Muscle layer of colon (tissue), 2 donors: Measurements from ENCODE around the gene PNKP.

Experiments used
- H3K27ac ChIP-seq: one replicate; pipeline ENCODE4 v1.7.0; 2013; ENCODE audit warnings: low read depth, mild to moderate bottlenecking, low read length, moderate library complexity
- H3K27me3 ChIP-seq, 2 donors: one replicate each; pipeline ENCODE4 v1.7.0; 2013; ENCODE audit warnings: low read length in 2 of 2, mild to moderate bottlenecking in 2 of 2; ENCODE audit not compliant: insufficient read depth in 2 of 2, control insufficient read depth in 1 of 2
- H3K36me3 ChIP-seq: one replicate; pipeline ENCODE4 v1.7.0; 2013; ENCODE audit warnings: mild to moderate bottlenecking, low read length; ENCODE audit not compliant: insufficient read depth
- H3K4me1 ChIP-seq: one replicate; pipeline ENCODE4 v1.7.0; 2013; ENCODE audit warnings: mild to moderate bottlenecking, low read length; ENCODE audit not compliant: insufficient read depth
- H3K4me3 ChIP-seq, 2 donors: one replicate each; pipeline ENCODE4 v1.7.0; 2013; ENCODE audit warnings: low read length in 2 of 2, low read depth in 1 of 2, mild to moderate bottlenecking in 1 of 2, moderate library complexity in 1 of 2
- H3K9ac ChIP-seq: one replicate; pipeline ENCODE4 v1.7.0; 2013; ENCODE audit warnings: low read length
- H3K9me3 ChIP-seq: one replicate; pipeline ENCODE4 v1.7.0; 2013; ENCODE audit warnings: mild to moderate bottlenecking, low read length
- donor health status: abdominal sarcoma.
- donor health status: Adenocarcinoma of cecum.

The PNKP gene

DNA sequence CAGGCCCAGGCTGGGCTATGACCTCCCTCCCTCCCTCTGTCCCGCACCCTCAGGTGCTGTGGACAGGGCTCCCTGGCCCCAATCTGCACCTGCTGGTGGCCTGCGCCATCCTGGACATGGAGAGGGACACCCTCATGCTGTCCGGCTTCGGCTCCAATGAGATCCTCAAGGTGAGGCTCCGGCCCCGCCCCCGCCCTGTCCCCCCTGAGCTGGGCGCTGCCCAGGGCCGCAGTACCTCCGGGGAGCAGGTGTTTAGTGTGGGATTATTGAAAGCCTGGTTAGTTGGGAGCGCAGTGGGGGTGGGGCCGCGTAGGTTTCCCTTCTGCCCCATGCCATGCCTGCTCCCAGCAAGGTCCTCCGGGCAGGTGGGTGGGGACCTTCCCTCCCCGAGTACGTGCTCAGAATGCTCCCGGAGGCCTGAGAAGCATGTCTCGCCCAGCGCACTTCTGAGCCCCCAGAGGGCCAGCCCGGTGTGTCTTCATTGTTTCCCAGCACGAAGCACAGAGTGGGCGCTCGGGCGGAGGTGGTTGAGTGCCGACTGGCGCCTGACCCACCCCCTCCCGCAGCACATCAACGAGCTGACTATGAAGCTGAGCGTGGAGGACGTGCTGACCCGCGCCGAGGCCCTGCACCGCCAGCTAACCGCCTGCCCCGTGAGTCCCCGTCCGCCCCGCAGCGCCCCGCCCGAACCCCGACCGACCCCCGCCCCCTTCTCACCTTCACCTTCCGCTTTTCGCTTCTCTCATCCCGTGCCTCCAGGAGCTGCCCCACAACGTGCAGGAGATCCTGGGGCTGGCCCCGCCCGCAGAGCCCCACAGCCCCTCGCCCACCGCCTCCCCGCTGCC is 20.5 kb upstream of the PNKP start:
- Histone ChIP-seq H3K27ac (no peak overlapping the region), H3K36me3 (peaks cover 20% of the 10 kb centered on the region), H3K4me1 (no peaks in the 10 kb centered on the region), H3K4me3 (no peak overlapping the region), H3K27me3 (peaks cover 0 to 19% of the 10 kb centered on the region in 2 donors), H3K9me3 (no peaks in the 10 kb centered on the region), H3K9ac (no peak overlapping the region)

DNA sequence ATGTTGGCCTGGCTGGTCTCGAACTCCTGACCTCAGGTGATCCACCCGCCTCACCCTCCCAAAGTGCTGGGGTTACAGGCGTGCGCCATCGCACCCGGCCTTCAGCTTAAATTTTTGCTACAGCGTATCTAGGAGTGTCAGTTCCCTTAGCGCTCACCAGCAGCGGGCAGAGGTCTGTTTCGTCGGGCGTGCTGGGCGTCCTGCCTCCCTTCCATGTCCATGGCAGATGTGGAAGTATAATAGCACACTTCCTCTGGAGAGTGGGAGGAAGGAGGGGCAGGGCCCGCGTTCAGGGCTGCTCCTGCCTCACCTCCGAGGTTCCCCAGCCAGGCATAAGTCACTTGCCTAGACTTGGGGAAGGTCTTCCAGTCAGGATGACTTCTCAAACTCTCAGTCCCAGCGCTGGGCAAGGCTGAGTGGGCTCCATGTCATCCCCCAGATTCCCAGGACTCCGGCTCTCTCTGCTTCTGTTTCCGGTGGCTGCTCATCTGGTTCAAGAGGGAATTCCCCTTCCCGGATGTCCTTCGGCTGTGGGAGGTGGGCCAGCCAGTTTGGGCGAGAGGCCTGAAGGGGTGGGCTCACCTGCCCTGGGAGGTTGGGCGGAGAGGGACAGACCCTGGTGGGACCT is 19.8 kb upstream of the PNKP start:
- no peak overlapping the region for H3K27ac ChIP-seq

DNA sequence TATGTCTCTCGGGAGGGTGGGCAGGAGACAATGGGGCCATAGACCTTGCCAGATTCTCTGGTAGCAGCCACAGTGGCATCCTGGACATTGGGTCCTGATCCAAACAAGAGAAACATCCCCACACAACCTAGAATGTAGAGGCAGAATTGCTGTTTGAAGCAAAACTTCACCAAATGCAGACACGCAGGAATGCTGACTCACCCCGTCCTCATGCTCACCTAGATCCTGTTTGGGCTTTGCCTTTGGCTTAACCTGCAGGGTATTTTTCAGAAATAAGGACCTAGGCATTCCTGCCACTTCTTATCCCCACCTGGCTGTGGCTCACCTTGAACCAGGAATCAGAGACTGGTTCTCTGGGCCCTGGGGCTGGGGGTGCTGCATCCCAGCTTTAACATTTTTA is 17.4 kb upstream of the PNKP start:
- no peak overlapping the region for H3K9ac ChIP-seq
- H3K4me3 ChIP-seq: no peak overlapping the region
- H3K9me3 ChIP-seq: no peaks in the 10 kb centered on the region
- peaks cover 51% of the 10 kb centered on the region for H3K36me3 ChIP-seq
- peaks cover 0 to 4% of the 10 kb centered on the region in 2 donors for H3K27me3 ChIP-seq
- no peaks in the 10 kb centered on the region for H3K4me1 ChIP-seq
- no peak overlapping the region for H3K27ac ChIP-seq

More for the DNA sequence above, 19.8 kb upstream of the PNKP start:
- Histone ChIP-seq H3K4me3 (no peak overlapping the region), H3K4me1 (no peaks in the 10 kb centered on the region), H3K36me3 (peaks cover 28% of the 10 kb centered on the region), H3K9ac (no peak overlapping the region), H3K27me3 (peaks cover 0 to 19% of the 10 kb centered on the region in 2 donors), H3K9me3 (no peaks in the 10 kb centered on the region)

DNA sequence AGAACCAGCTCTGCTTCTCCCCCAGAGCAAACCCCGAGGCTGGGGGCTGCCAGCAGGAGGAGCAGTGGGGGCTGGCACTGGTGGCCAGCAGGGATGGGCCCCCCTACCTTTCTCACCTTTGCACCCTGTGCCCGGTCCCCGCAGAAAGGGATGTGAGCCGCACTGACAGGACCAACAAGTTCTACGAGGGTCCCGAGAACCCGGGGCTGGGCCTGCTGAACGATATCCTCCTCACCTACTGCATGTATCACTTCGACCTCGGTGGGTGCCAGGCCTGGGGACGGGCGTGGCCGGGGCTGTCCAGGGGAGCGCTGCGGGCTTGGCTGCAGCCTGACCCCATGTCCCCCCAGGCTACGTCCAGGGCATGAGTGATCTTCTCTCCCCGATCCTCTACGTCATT is 16.7 kb upstream of the PNKP start:
- no peak overlapping the region for H3K4me3 ChIP-seq
- H3K4me1 ChIP-seq: peaks cover 4% of the 10 kb centered on the region
- H3K9ac ChIP-seq: no peak overlapping the region

DNA sequence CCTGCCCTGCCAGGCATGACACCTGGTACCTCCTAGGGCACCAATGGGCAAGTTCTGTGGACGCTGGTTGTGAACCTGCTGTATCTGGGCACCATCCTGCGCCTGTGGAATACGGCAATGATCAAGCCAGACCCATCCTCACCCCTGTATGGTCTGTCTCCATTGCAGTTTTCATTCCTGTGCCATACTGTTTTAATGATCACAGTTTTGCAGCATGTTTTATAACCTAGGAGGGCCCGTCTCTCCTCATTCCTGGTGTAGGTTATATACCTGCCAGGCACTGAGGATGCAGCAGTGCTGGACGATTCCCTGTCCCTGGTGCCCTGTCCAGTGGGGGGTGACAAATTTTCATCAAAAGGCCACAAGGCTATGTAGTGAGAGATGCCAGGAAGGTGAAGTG is 15.7 kb upstream of the PNKP start:
- H3K36me3 ChIP-seq: peaks cover 64% of the 10 kb centered on the region
- no peaks in the 10 kb centered on the region for H3K27me3 ChIP-seq
- H3K27ac ChIP-seq: no peak overlapping the region
- no peak overlapping the region for H3K4me3 ChIP-seq
- no peaks in the 10 kb centered on the region for H3K9me3 ChIP-seq
- peaks cover 13% of the 10 kb centered on the region for H3K4me1 ChIP-seq
- no peak overlapping the region for H3K9ac ChIP-seq

More for the DNA sequence above, 16.7 kb upstream of the PNKP start:
- Histone ChIP-seq H3K9me3 (no peaks in the 10 kb centered on the region), H3K36me3 (peaks cover 57% of the 10 kb centered on the region), H3K27me3 (no peaks in the 10 kb centered on the region), H3K27ac (no peak overlapping the region)

DNA sequence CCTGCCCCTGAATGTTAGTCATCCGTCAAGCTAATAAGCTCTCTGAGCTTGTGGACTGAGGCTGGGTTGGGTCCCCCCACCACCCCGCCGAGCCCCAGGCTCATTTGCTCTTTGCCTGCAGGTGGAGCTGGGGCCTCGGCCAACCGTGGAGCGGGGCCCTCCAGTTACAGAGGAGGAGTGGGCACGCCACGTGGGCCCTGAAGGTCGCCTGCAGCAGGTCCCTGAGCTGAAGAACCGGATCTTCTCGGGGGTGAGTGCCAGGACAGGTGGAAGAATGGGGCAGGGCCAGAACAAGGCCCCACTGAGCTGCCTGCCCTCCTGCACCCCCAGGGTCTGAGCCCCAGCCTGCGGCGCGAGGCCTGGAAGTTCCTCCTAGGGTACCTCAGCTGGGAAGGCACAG is 15.3 kb upstream of the PNKP start:
- Histone ChIP-seq H3K27ac (no peak overlapping the region), H3K4me3 (no peak overlapping the region), H3K9ac (no peak overlapping the region), H3K9me3 (no peaks in the 10 kb centered on the region), H3K4me1 (peaks cover 13% of the 10 kb centered on the region), H3K36me3 (peaks cover 64% of the 10 kb centered on the region), H3K27me3 (no peaks in the 10 kb centered on the region)

DNA sequence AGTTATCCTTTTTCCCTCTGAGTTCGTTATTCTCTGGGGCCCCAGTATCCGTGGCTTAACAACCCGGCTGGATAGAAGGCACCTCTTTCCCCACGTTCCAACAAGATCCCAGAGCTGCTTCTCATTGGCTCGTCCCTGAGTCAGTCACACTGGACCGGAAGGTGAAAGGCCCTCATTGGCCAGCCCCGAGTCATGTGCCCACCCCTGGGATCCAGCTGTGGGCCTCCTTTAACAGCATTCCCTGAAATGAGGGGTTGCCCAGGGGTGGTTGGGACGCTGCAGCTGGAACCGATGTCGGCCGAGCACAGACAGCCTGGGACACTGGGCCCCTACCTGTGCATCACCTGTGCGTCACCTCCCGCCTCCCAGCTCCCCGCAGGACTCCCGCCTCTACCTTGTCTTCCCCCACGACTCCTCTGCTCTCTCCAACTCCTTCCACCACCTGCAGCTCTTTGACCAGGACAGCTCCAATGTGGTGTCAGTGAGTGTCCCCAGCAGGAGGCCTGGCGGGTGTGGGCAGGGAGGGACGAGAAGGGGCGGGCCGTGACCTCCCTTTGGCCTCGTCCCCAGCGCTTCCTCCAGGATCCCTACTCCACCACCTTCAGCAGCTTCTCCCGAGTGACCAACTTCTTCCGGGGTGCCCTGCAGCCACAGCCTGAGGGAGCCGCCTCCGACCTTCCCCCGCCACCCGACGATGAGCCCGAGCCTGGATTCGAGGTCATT is 14.5 kb upstream of the PNKP start:
- peaks cover 64% of the 10 kb centered on the region for H3K36me3 ChIP-seq
- H3K9me3 ChIP-seq: no peaks in the 10 kb centered on the region
- H3K4me1 ChIP-seq: peaks cover 13% of the 10 kb centered on the region
- no peak overlapping the region for H3K27ac ChIP-seq
- no peaks in the 10 kb centered on the region for H3K27me3 ChIP-seq
- no peak overlapping the region for H3K9ac ChIP-seq
- H3K4me3 ChIP-seq: no peak overlapping the region

DNA sequence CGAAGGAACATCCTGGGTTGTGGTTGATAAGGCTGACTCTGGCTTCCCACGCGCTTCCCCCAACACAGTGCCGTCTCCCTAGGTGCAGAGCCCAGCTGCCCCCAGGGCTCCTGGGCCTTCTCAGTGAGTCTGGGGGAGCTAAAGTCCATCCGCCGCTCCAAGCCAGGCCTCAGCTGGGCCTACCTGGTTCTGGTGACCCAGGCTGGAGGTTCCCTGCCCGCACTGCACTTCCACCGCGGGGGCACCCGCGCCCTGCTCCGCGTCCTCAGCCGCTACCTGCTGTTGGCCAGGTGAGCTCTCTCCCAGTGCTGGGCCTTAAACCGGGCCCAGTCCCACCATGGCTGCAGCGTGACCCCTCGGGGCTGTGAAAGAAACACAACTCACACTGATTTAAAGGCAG is 13.8 kb upstream of the PNKP start:
- H3K27me3 ChIP-seq: no peaks in the 10 kb centered on the region
- no peaks in the 10 kb centered on the region for H3K9me3 ChIP-seq

DNA sequence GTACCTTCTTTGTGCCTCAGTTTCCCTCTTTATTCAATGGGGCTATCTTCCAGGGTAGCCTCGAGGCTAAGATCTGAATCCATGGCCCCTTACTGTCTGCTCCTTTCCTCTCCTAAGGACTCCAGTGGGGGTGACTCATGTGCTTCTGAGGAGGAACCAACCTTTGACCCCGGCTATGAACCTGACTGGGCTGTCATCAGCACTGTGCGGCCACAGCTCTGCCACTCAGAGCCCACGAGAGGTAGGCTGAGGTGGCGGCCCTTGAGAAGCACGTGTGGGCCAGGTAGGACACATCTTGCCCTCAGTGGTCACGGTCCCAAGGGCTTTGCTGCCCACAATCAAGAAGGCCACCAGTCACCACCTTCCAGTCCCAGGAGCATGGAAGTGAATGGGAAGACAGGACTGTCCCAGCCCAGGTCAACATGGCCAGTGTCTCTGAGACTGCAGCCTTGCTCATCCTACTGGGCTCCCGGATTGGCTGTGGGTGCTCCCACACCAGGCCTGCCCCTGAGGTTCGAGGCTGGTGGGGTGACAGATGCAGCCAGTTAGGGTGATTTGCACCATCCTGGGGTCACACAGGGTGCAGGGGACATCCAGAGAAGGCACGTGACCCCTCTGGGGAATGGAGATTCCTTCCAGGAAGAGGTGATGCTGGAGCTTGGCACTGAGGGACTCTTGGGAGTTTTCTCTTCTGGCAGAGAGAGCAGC is 12.9 kb upstream of the PNKP start:
- peaks cover 64% of the 10 kb centered on the region for H3K36me3 ChIP-seq
- no peak overlapping the region for H3K27ac ChIP-seq
- no peaks in the 10 kb centered on the region for H3K27me3 ChIP-seq
- H3K4me1 ChIP-seq: peaks cover 17% of the 10 kb centered on the region
- no peaks in the 10 kb centered on the region for H3K9me3 ChIP-seq
- no peak overlapping the region for H3K9ac ChIP-seq
- H3K4me3 ChIP-seq: no peak overlapping the region

More for the DNA sequence above, 13.8 kb upstream of the PNKP start:
- Histone ChIP-seq H3K27ac (no peak overlapping the region), H3K36me3 (peaks cover 64% of the 10 kb centered on the region), H3K4me3 (no peak overlapping the region), H3K9ac (no peak overlapping the region), H3K4me1 (peaks cover 13% of the 10 kb centered on the region)

DNA sequence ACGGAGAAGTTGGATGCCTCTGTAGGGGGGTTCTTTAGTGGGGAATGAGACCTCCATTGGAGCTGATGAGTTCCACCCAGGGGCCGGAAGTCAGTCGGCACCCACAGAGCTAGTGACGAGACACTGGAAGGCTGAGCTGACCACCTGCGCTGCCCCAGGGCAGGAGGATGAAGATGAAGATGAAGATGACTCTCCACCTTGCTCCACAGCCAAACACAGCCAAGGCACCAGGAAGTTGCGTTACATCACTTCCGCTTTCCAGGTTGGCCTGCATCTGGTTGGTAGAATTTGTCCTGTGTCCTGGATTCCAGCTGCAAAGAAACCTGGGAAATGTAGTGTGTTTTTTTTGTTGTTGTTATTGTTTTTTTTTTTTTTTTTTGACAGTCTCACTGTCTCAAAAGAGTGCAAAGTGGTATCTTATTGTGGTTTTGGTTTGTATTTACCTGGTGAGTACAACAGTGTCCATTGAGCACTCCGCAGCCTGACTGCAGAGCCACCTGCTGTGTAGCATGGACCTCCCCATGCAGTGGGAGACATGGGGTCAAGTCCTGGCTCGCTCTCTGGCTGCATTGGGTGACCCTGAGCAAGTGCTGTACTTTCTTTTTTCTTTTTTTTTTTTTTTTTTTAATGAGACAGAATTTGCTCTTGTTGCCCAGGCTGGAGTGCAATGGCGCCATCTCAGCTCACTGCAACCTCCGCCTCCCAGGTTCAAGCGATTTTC is 12.0 kb upstream of the PNKP start:
- H3K4me1 ChIP-seq: peaks cover 19% of the 10 kb centered on the region
- no peak overlapping the region for H3K27ac ChIP-seq
- H3K4me3 ChIP-seq: no peak overlapping the region
- H3K36me3 ChIP-seq: peaks cover 59% of the 10 kb centered on the region
- H3K9me3 ChIP-seq: no peaks in the 10 kb centered on the region
- no peak overlapping the region for H3K9ac ChIP-seq
- no peaks in the 10 kb centered on the region for H3K27me3 ChIP-seq
